Astrocyte of the cerebellum (primary cell): ENCODE measurements around the gene MGST2.
A peak's percentile ranks its signal among the peaks of the same experiment; 100 is the strongest.
"Not testable (repeated sequence)": the region's sequence is repeated elsewhere in the genome, so short reads cannot be mapped to it uniquely, and the experiment has no call there.

Experiments
- DNase-seq: peaks from one replicate; pipeline ENCODE4 v3.0.0-alpha.2; 2011; ENCODE audit warnings: low read depth
- H3K4me3 ChIP-seq: 2 replicates; pipeline ENCODE4 v1.5.1; 2011; ENCODE audit warnings: mild to moderate bottlenecking, low read depth, low read length, moderate library complexity
- CTCF ChIP-seq: IDR thresholded peaks from 2 replicates; pipeline ENCODE4 v1.5.1; 2012; ENCODE audit warnings: low read length, low read depth, moderate library complexity, mild to moderate bottlenecking; ENCODE audit errors: missing control alignments
- in situ Hi-C: cut with HindIII; loops from 2 replicates; pipeline ENCODE4 v1.10.0; 2017; ENCODE audit warnings: low sequenced_read_pairs

The MGST2 gene

DNA sequence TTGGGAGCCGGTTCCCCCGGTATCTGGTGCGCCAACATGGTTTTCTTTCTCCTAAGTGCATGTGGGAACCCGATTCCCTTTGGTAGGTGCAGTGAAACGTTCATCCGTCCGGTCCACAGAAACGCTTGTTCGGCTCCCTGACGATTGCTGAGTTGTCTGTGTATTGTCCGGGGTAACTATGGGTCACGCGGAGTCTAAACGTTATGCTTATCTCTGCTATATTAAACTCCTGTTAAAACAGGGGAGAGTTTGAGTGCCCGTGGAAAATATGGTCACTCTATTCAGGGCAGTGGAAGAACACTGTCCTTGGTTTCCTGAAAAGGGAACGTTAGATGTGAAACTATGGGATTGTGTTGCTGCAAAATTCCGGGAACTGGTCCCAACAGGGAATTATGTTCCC, 32.4 kb upstream of the MGST2 start:
- in situ Hi-C loops: no loop called here
- H3K4me3 ChIP-seq: no peak overlapping the region
- no peak for TF ChIP-seq CTCF
- no peak for DNase-seq

- no peak for DNase-seq
- peak; percentile 67 for TF ChIP-seq CTCF
- in situ Hi-C loops: no loop called here
- H3K4me3 ChIP-seq: no peak overlapping the region
These were observed 32.0 kb upstream of the MGST2 start for GRCh38 chr4:139633661-139634060.

DNA sequence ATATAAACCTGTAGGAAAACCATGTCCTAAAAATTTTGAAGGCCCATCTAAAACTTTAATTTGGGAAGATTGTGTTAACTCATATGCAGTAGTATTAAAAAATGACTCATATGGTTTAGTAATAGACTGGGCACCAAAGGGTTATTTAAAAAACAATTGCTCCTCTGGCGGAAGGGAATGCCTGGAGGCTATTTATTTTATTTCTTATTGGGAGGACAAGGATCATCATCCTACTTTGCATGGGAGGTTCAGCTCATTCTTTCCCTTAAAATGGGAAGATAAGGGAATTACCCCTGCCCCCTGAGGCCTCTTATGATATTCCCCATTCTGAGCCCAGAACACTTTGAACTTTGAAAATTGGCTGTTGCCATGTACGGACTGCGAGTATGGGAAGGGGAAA, 29.7 kb upstream of the MGST2 start:
- DNase-seq: no peak
- TF ChIP-seq CTCF: no peak
- in situ Hi-C loops: no loop called here
- H3K4me3 ChIP-seq: no peak overlapping the region

- in situ Hi-C loops, DNase-seq, H3K4me3 ChIP-seq: not testable (repeated sequence)
These were observed 27.3 kb upstream of the MGST2 start for GRCh38 chr4:139638306-139638705.

- in situ Hi-C loops: no loop called here
- no peak for TF ChIP-seq CTCF
- no peak overlapping the region for H3K4me3 ChIP-seq
- DNase-seq: no peak
These were observed 26.0 kb upstream of the MGST2 start for GRCh38 chr4:139639654-139640053.

GRCh38 chr4:139641218-139641617, 24.4 kb upstream of the MGST2 start:
- DNase-seq: no peak
- no peak for TF ChIP-seq CTCF
- in situ Hi-C loops: no loop called here

DNA sequence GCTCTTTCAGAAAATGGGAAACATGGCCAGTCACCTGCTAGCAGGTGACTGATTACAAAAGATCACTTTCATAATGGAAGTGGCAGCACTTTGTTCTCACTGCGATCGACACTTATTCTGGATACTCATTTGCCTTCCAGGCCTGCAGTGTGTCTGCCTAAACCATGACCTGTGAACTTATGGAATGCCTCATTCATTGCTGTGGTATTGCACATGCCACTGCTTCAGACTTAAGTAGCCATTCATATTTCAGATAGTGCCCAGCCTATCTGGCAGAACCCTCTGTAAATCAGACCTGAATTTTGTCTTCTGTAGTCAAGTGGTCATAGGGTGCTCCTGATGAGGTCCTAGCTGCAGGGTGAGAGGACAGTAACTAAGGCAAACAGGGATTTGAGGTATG, 23.3 kb upstream of the MGST2 start:
- in situ Hi-C loops: no loop called here
- TF ChIP-seq CTCF: no peak
- no peak overlapping the region for H3K4me3 ChIP-seq
- DNase-seq: no peak

More at GRCh38 chr4:139641218-139641617, 24.4 kb upstream of the MGST2 start:
- H3K4me3 ChIP-seq: no peak overlapping the region
